HCT116 (cell line): ENCODE results near the gene USP48.

Source experiments
- CTCF ChIP-seq, 3 experiments: fragments of 200-600 bp in 1 of 3; sonication (generic) in 1 of 3; IDR thresholded peaks in 2 of 3; conservative IDR thresholded peaks in 1 of 3; 2 replicates each; pipeline ENCODE4 v1.5.1; 2012 to 2017; ENCODE audit warnings: low read depth in 2 of 3, low read length in 2 of 3, antibody characterized with exemption in 1 of 3, borderline replicate concordance in 1 of 3, control low read depth in 1 of 3, mild to moderate bottlenecking in 1 of 3, mixed read lengths in 1 of 3, mixed run types in 1 of 3, moderate library complexity in 1 of 3; ENCODE audit not compliant: insufficient read depth in 1 of 3
- EZH2phosphoT487 ChIP-seq: fragments of 200-600 bp; IDR thresholded peaks from 2 replicates; pipeline ENCODE4 v1.6.1; 2018; ENCODE audit warnings: antibody characterized with exemption, borderline replicate concordance
- POLR2A ChIP-seq: IDR thresholded peaks from 2 replicates; pipeline ENCODE4 v1.7.0; 2011; ENCODE audit warnings: borderline replicate concordance; ENCODE audit not compliant: insufficient read depth, insufficient read length; ENCODE audit errors: extremely low read depth
- SP1 ChIP-seq: IDR thresholded peaks from 2 replicates; pipeline ENCODE4 v1.6.1; 2012; ENCODE audit warnings: low read depth

GRCh38 chr1:21815724-21816321 lies 32.9 kb upstream of the USP48 start:
- TF ChIP-seq EZH2phosphoT487: no peak
- TF ChIP-seq CTCF (IDR thresholded peaks at IDR 0.05 in 2 of 3, conservative IDR thresholded peaks at IDR 0.05 in 1 of 3; ENCODE audit: borderline replicate concordance in 1 of 3, insufficient read depth in 1 of 3, low read depth in 2 of 3, low read length in 2 of 3): no peak
- no peak for TF ChIP-seq POLR2A
- TF ChIP-seq SP1: no peak
